Endothelial cell (in vitro differentiated cells): ENCODE data around the gene TMEM121. TPM values are rescaled to one million over a fixed set of nuclear protein-coding genes. Genes with fewer than 3 reads are reported as not detected.

Experiments used
- DNase-seq: peaks from one replicate; pipeline ENCODE4 v3.0.0; 2021; ENCODE audit warnings: low spot score
- H3K27ac Mint-ChIP-seq: one replicate; pipeline ENCODE4 v1.8.0; 2021; ENCODE audit warnings: mixed read lengths, inconsistent platforms; ENCODE audit not compliant: unreplicated experiment
- H3K27me3 Mint-ChIP-seq: one replicate; pipeline ENCODE4 v1.8.0; 2021; ENCODE audit warnings: mild to moderate bottlenecking, moderate library complexity, mixed read lengths, inconsistent platforms; ENCODE audit not compliant: unreplicated experiment
- H3K36me3 Mint-ChIP-seq: one replicate; pipeline ENCODE4 v1.8.0; 2021; ENCODE audit warnings: mild to moderate bottlenecking, low read depth, mixed read lengths, inconsistent platforms; ENCODE audit not compliant: unreplicated experiment
- H3K4me1 Mint-ChIP-seq: one replicate; pipeline ENCODE4 v1.8.0; 2021; ENCODE audit warnings: mild to moderate bottlenecking, mixed read lengths, inconsistent platforms; ENCODE audit not compliant: unreplicated experiment
- H3K4me3 Mint-ChIP-seq: one replicate; pipeline ENCODE4 v1.8.0; 2021; ENCODE audit warnings: mild to moderate bottlenecking, mixed read lengths, inconsistent platforms; ENCODE audit not compliant: unreplicated experiment
- H3K9me3 Mint-ChIP-seq: one replicate; pipeline ENCODE4 v1.8.0; 2021; ENCODE audit warnings: mixed read lengths, inconsistent platforms; ENCODE audit not compliant: unreplicated experiment
- total RNA-seq: library from RNA; stranded (reverse); fragmentation: NEBNext Ultra II Directional; extraction: Animal tissue kit (Norgen Biotek cat#: 25700); gene quantifications from one replicate; pipeline ENCODE4 v1.2.1, GENCODE V29; 2021; ENCODE audit not compliant: unreplicated experiment
- TF ChIP-seq, protein P1 (sequence below): fragments of 200-600 bp; sonication (generic); IDR thresholded peaks from one replicate; pipeline ENCODE4 v1.5.0; 2021; ENCODE audit warnings: antibody characterized with exemption; ENCODE audit not compliant: unreplicated experiment

Gene TMEM121
- total RNA-seq, 1 donor from 2014 or later: 1.6 TPM

DNA sequence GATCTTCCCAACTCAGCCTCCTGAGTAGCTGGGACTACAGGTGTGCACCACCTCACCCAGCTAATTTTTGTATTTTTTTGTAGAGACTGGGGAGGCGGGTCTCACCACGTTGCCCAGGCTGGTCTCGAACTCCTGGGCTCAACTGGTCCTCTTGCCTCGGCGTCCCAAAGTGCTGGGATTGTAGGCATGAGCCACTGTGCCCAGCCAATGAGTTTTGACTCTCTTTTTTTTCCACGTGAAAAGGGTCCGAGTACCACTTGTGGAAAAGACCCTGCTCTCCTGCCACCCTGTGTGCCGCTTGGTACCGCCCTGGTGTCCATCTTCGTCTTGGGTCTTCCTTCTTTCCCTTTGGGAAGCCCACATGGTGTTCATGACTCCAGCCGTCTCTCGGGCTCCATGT, 17.8 kb upstream of the TMEM121 start:
- no peak for DNase-seq
- H3K4me1 Mint-ChIP-seq: no peaks in the 10 kb centered on the region
- no peaks in the 10 kb centered on the region for H3K36me3 Mint-ChIP-seq
- TF ChIP-seq, protein P1, sequence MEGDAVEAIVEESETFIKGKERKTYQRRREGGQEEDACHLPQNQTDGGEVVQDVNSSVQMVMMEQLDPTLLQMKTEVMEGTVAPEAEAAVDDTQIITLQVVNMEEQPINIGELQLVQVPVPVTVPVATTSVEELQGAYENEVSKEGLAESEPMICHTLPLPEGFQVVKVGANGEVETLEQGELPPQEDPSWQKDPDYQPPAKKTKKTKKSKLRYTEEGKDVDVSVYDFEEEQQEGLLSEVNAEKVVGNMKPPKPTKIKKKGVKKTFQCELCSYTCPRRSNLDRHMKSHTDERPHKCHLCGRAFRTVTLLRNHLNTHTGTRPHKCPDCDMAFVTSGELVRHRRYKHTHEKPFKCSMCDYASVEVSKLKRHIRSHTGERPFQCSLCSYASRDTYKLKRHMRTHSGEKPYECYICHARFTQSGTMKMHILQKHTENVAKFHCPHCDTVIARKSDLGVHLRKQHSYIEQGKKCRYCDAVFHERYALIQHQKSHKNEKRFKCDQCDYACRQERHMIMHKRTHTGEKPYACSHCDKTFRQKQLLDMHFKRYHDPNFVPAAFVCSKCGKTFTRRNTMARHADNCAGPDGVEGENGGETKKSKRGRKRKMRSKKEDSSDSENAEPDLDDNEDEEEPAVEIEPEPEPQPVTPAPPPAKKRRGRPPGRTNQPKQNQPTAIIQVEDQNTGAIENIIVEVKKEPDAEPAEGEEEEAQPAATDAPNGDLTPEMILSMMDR: no peak
- no peaks in the 10 kb centered on the region for H3K9me3 Mint-ChIP-seq
- no peak overlapping the region for H3K4me3 Mint-ChIP-seq
- H3K27ac Mint-ChIP-seq: no peak overlapping the region
- peaks cover 8% of the 10 kb centered on the region for H3K27me3 Mint-ChIP-seq

- peaks cover 11% of the 10 kb centered on the region for H3K27me3 Mint-ChIP-seq
- H3K4me3 Mint-ChIP-seq: no peak overlapping the region
- DNase-seq: no peak
- H3K36me3 Mint-ChIP-seq: no peaks in the 10 kb centered on the region
- H3K27ac Mint-ChIP-seq: no peak overlapping the region
- H3K4me1 Mint-ChIP-seq: no peaks in the 10 kb centered on the region
- TF ChIP-seq, protein P1: no peak
- H3K9me3 Mint-ChIP-seq: no peaks in the 10 kb centered on the region
Observed at GRCh38 chr14:105517096-105517495, 9.3 kb upstream of the TMEM121 start.

DNA sequence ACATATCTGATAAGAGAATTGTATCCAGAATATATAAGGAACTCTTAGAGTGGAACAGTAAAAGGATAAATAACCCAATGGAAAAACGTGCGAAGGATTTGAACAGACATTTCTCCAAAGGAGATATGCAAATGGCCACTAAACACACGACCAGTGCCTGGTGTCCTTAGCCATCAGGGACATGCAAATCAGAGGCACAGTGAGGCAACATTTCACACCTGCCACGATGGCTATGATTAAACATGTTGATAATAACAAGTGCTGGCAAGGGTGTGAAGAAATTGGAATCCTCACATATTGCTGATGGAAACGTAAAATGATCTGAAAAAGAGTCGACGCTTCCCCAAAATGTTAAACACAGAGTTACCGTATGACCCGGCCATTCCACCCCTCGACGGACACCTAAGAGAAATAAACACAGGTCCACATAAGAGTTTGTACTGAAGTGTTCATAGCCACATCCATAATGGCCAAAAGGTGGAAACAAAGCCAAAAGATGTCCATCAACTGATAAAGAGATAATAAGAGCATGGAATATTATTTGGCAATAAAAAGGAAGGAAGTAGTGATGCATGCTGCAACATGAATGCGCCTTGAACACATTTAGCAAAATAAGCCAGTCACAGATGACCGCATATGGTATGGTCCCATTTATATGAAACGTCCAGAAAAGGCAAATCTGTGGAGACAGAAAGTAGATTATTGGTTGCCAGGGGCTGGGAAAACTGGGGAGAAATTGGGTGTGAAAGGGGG, 6.3 kb upstream of the TMEM121 start:
- no peaks in the 10 kb centered on the region for H3K4me1 Mint-ChIP-seq

GRCh38 chr14:105525326-105525725, 1.1 kb upstream of the TMEM121 start:
- Mint-ChIP-seq H3K27ac (no peak overlapping the region), H3K27me3 (peaks cover 13% of the 10 kb centered on the region), H3K9me3 (no peaks in the 10 kb centered on the region), H3K4me1 (no peaks in the 10 kb centered on the region), H3K36me3 (no peaks in the 10 kb centered on the region), H3K4me3 (no peak overlapping the region)
- no peak for DNase-seq
- TF ChIP-seq, protein P1: no peak

More for the DNA sequence above, 6.3 kb upstream of the TMEM121 start:
- Mint-ChIP-seq H3K27me3 (peaks cover 12% of the 10 kb centered on the region), H3K36me3 (no peaks in the 10 kb centered on the region), H3K27ac (no peak overlapping the region), H3K4me3 (no peak overlapping the region), H3K9me3 (no peaks in the 10 kb centered on the region)
- no peak for DNase-seq
- TF ChIP-seq, protein P1: no peak

DNA sequence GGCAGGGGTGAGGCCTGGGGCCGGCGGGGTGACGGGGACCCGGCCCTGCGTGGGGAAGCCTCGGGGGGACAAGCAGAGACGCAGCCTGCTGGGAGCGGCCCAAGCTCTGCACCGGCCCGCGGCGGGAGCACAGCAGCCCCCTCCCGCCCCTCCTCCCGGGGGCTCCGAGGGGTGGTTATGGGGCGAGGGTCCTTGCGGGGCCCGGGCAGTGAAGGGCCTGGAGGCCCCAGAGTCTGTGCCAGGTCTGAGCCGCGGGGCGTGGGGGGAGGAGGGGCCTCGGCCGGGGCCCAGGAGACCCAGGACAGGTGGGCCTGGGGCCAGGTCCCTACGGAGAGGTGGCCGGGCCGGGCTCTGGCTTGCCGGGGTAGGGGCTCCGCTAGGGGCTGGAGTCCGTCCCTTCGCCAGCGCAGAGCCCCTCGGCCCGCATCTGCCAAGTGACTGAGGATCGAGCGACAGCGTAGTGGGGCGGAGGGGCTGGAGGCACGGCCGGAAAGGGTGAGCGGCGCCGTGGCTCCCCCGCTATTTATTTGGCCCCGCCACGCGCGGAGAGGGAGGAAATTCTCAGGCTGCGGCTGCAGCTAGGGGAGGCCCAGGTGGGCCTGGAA, 495 bp downstream of the TMEM121 start:
- DNase-seq: no peak
- H3K4me3 Mint-ChIP-seq: no peak overlapping the region
- H3K4me1 Mint-ChIP-seq: no peaks in the 10 kb centered on the region
- H3K27me3 Mint-ChIP-seq: peaks cover 17% of the 10 kb centered on the region
- no peak overlapping the region for H3K27ac Mint-ChIP-seq
- no peaks in the 10 kb centered on the region for H3K9me3 Mint-ChIP-seq
- no peaks in the 10 kb centered on the region for H3K36me3 Mint-ChIP-seq
- TF ChIP-seq, protein P1: no peak
